Neural cell (in vitro differentiated cells): ENCODE data around the gene BICD1. TPM values are rescaled to one million over a fixed set of nuclear protein-coding genes. Genes with fewer than 3 reads are reported as not detected.

ENCODE experiments used
- H2AFZ ChIP-seq: fragments of 200-600, 300-800 bp; sonication (generic), shearing (Covaris generic); 2 replicates; pipeline ENCODE4 v1.6.0; 2014; ENCODE audit warnings: low read depth, mild to moderate bottlenecking, antibody characterized with exemption, low read length, moderate library complexity
- H3F3A ChIP-seq: fragments of 200-600 bp; shearing (Covaris generic); 2 replicates; pipeline ENCODE4 v1.6.1; 2016; ENCODE audit warnings: mild to moderate bottlenecking, moderate library complexity, mixed read lengths, antibody characterized with exemption, low read length; ENCODE audit not compliant: insufficient read depth, poor library complexity, severe bottlenecking
- H3K27ac ChIP-seq: fragments of 200-600, 300-800 bp; sonication (generic), shearing (Covaris generic); 2 replicates; pipeline ENCODE4 v1.5.1; 2014; ENCODE audit warnings: mild to moderate bottlenecking, low read length, moderate library complexity
- H3K27me3 ChIP-seq: fragments of 300-800, 200-600 bp; sonication (generic), shearing (Covaris generic); 2 replicates; pipeline ENCODE4 v1.6.0; 2014; ENCODE audit warnings: mild to moderate bottlenecking, low read depth, low read length, moderate library complexity; ENCODE audit not compliant: insufficient read depth
- H3K36me3 ChIP-seq: fragments of 300-800, 200-600 bp; sonication (generic), shearing (Covaris generic); 2 replicates; pipeline ENCODE4 v1.5.1; 2014; ENCODE audit warnings: mild to moderate bottlenecking, antibody characterized with exemption, low read length, moderate library complexity; ENCODE audit not compliant: insufficient read depth
- H3K4me2 ChIP-seq: fragments of 300-800, 200-600 bp; sonication (generic), shearing (Covaris generic); 2 replicates; pipeline ENCODE4 v1.6.0; 2014; ENCODE audit warnings: mild to moderate bottlenecking, low read length
- H3K4me3 ChIP-seq: fragments of 300-800, 200-600 bp; sonication (generic), shearing (Covaris generic); 2 replicates; pipeline ENCODE4 v1.5.1; 2014; ENCODE audit warnings: mild to moderate bottlenecking, low read length, moderate library complexity
- H3K79me2 ChIP-seq: fragments of 200-600 bp; shearing (Covaris generic); replicated peaks from 2 replicates; pipeline ENCODE4 v1.6.0; 2014; ENCODE audit warnings: mild to moderate bottlenecking, low read length, moderate library complexity; ENCODE audit not compliant: insufficient read depth
- H3K9ac ChIP-seq: fragments of 300-800, 200-600 bp; sonication (generic), shearing (Covaris generic); 2 replicates; pipeline ENCODE4 v1.6.1; 2016; ENCODE audit warnings: mild to moderate bottlenecking, low read length, mixed read lengths
- H3K9me2 ChIP-seq: fragments of 200-600 bp; shearing (Covaris generic); 2 replicates; pipeline ENCODE4 v1.6.1; 2016; ENCODE audit warnings: mild to moderate bottlenecking, low read length, mixed read lengths; ENCODE audit not compliant: insufficient read depth
- H3K9me3 ChIP-seq: fragments of 200-600, 300-800 bp; sonication (generic), shearing (Covaris generic); 2 replicates; pipeline ENCODE4 v1.6.1; 2016; ENCODE audit warnings: mild to moderate bottlenecking, mixed run types, low read length, moderate library complexity, mixed read lengths
- H4K20me1 ChIP-seq: fragments of 200-600 bp; shearing (Covaris generic); 2 replicates; pipeline ENCODE4 v1.6.1; 2016; ENCODE audit warnings: mild to moderate bottlenecking, mixed run types; ENCODE audit not compliant: insufficient read depth
- EP300 ChIP-seq: fragments of 450-650 bp; conservative IDR thresholded peaks from 2 replicates; pipeline ENCODE4 v1.6.1; 2014; ENCODE audit warnings: antibody characterized with exemption, mild to moderate bottlenecking, moderate library complexity; ENCODE audit not compliant: poor library complexity, severe bottlenecking
- EZH2 ChIP-seq: fragments of 200-600, 300-800 bp; shearing (Covaris generic), sonication (generic); IDR thresholded peaks from 2 replicates; pipeline ENCODE4 v1.6.1; 2014; ENCODE audit warnings: antibody characterized with exemption, low read length, borderline replicate concordance, mild to moderate bottlenecking; ENCODE audit not compliant: insufficient read depth, poor library complexity, severe bottlenecking
- MXI1 ChIP-seq: fragments of 450-650 bp; conservative IDR thresholded peaks from 2 replicates; pipeline ENCODE4 v1.6.1; 2014; ENCODE audit warnings: antibody characterized with exemption, mild to moderate bottlenecking; ENCODE audit not compliant: poor library complexity, severe bottlenecking
- POLR2AphosphoS5 ChIP-seq: IDR thresholded peaks from 2 replicates; pipeline ENCODE4 v1.6.1; 2012
- RAD21 ChIP-seq: fragments of 450-650 bp; conservative IDR thresholded peaks from 2 replicates; pipeline ENCODE4 v1.6.1; 2014; ENCODE audit warnings: antibody characterized with exemption, mild to moderate bottlenecking, moderate library complexity
- SMC3 ChIP-seq: fragments of 450-650 bp; conservative IDR thresholded peaks from 2 replicates; pipeline ENCODE4 v1.6.1; 2014; ENCODE audit warnings: antibody characterized with exemption, mild to moderate bottlenecking, moderate library complexity; ENCODE audit not compliant: poor library complexity
- TAF1 ChIP-seq: IDR thresholded peaks from 2 replicates; pipeline ENCODE4 v1.6.1; 2012; ENCODE audit warnings: low read depth
- polyA plus RNA-seq: library from polyadenylated mRNA; depleted of rRNA; stranded (reverse); fragments of >200 nt; gene quantifications from 2 replicates; pipeline ENCODE4 v1.2.3, GENCODE V29; 2014
- TF ChIP-seq, protein P1 (sequence below): fragments of 450-650 bp; IDR thresholded peaks from 2 replicates; pipeline ENCODE4 v1.5.1; 2014; ENCODE audit warnings: antibody characterized with exemption, mild to moderate bottlenecking, moderate library complexity; ENCODE audit not compliant: poor library complexity, severe bottlenecking
- TF ChIP-seq, protein P2 (sequence below): IDR thresholded peaks from 2 replicates; pipeline ENCODE4 v1.6.1; 2012; ENCODE audit warnings: borderline replicate concordance

BICD1 gene
- polyA plus RNA-seq, 1 donor from 2014 or later, result 41.1 TPM

- no peak overlapping the region for H3K4me3 ChIP-seq
- TF ChIP-seq SMC3 (no peak), TAF1 (no peak)
- TF ChIP-seq, protein P1, sequence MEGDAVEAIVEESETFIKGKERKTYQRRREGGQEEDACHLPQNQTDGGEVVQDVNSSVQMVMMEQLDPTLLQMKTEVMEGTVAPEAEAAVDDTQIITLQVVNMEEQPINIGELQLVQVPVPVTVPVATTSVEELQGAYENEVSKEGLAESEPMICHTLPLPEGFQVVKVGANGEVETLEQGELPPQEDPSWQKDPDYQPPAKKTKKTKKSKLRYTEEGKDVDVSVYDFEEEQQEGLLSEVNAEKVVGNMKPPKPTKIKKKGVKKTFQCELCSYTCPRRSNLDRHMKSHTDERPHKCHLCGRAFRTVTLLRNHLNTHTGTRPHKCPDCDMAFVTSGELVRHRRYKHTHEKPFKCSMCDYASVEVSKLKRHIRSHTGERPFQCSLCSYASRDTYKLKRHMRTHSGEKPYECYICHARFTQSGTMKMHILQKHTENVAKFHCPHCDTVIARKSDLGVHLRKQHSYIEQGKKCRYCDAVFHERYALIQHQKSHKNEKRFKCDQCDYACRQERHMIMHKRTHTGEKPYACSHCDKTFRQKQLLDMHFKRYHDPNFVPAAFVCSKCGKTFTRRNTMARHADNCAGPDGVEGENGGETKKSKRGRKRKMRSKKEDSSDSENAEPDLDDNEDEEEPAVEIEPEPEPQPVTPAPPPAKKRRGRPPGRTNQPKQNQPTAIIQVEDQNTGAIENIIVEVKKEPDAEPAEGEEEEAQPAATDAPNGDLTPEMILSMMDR, result no peak
- no peak overlapping the region for H2AFZ ChIP-seq
- H4K20me1 ChIP-seq, result no peaks in the 10 kb centered on the region
- no peaks in the 10 kb centered on the region for H3K36me3 ChIP-seq
- H3K9me2 ChIP-seq, result no peaks in the 10 kb centered on the region
- no peak overlapping the region for H3K27ac ChIP-seq
- no peaks in the 10 kb centered on the region for H3F3A ChIP-seq
- no peaks in the 10 kb centered on the region for H3K79me2 ChIP-seq
- H3K4me2 ChIP-seq, result no peak overlapping the region
- no peaks in the 10 kb centered on the region for H3K9me3 ChIP-seq
- H3K9ac ChIP-seq, result no peak overlapping the region
- H3K27me3 ChIP-seq, result no peaks in the 10 kb centered on the region
These were observed 224.5 kb downstream of the BICD1 start for GRCh38 chr12:32331133-32331532.

GRCh38 chr12:32332446-32332845, 225.8 kb downstream of the BICD1 start:
- Histone ChIP-seq H3K79me2 (no peaks in the 10 kb centered on the region), H3K9ac (no peak overlapping the region), H3K9me2 (no peaks in the 10 kb centered on the region), H3K27ac (no peak overlapping the region), H3F3A (no peaks in the 10 kb centered on the region), H2AFZ (no peak overlapping the region), H3K4me3 (no peak overlapping the region), H3K4me2 (no peak overlapping the region), H3K27me3 (no peaks in the 10 kb centered on the region), H4K20me1 (no peaks in the 10 kb centered on the region), H3K9me3 (no peaks in the 10 kb centered on the region), H3K36me3 (no peaks in the 10 kb centered on the region)
- TF ChIP-seq, protein P1, result no peak
- no peak for TF ChIP-seq EZH2
- no peak for TF ChIP-seq EP300
- no peak for TF ChIP-seq TAF1
- no peak for TF ChIP-seq SMC3
- TF ChIP-seq RAD21, result no peak
- no peak for TF ChIP-seq MXI1
- TF ChIP-seq, protein P2, sequence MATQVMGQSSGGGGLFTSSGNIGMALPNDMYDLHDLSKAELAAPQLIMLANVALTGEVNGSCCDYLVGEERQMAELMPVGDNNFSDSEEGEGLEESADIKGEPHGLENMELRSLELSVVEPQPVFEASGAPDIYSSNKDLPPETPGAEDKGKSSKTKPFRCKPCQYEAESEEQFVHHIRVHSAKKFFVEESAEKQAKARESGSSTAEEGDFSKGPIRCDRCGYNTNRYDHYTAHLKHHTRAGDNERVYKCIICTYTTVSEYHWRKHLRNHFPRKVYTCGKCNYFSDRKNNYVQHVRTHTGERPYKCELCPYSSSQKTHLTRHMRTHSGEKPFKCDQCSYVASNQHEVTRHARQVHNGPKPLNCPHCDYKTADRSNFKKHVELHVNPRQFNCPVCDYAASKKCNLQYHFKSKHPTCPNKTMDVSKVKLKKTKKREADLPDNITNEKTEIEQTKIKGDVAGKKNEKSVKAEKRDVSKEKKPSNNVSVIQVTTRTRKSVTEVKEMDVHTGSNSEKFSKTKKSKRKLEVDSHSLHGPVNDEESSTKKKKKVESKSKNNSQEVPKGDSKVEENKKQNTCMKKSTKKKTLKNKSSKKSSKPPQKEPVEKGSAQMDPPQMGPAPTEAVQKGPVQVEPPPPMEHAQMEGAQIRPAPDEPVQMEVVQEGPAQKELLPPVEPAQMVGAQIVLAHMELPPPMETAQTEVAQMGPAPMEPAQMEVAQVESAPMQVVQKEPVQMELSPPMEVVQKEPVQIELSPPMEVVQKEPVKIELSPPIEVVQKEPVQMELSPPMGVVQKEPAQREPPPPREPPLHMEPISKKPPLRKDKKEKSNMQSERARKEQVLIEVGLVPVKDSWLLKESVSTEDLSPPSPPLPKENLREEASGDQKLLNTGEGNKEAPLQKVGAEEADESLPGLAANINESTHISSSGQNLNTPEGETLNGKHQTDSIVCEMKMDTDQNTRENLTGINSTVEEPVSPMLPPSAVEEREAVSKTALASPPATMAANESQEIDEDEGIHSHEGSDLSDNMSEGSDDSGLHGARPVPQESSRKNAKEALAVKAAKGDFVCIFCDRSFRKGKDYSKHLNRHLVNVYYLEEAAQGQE, result no peak
- no peak for TF ChIP-seq POLR2AphosphoS5
